Kidney capillary endothelial cell (primary cell): Measurements from ENCODE around the gene TOMM70.

Experiments used
- DNase-seq: peaks from one replicate; pipeline ENCODE4 v3.0.0-alpha.2; 2018; ENCODE audit warnings: low spot score

Gene TOMM70

GRCh38 chr3:100324044-100324443 lies 76.8 kb downstream of the TOMM70 start:
- no peak for DNase-seq

GRCh38 chr3:100319951-100320350 lies 80.9 kb downstream of the TOMM70 start:
- DNase-seq, result no peak

- no peak for DNase-seq
These were observed 83.0 kb downstream of the TOMM70 start for GRCh38 chr3:100317912-100318311.

- DNase-seq, result peak; percentile 37
These were observed 84.2 kb downstream of the TOMM70 start for GRCh38 chr3:100316641-100317069.
